B cell (primary cell): ENCODE data around the gene NEUROG3.

Source experiments
- CTCF ChIP-seq: fragments of 200-600 bp; IDR thresholded peaks from one replicate; pipeline ENCODE4 v1.8.0; 2022; ENCODE audit warnings: antibody characterized with exemption, mild to moderate bottlenecking
- EZH2 ChIP-seq: IDR thresholded peaks from 2 replicates; pipeline ENCODE4 v1.6.1; 2012; ENCODE audit warnings: borderline replicate concordance, low read depth, mild to moderate bottlenecking, moderate library complexity, low read length; ENCODE audit not compliant: insufficient read depth, poor library complexity, severe bottlenecking

- TF ChIP-seq CTCF (no peak), EZH2 (no peak)
These were observed 13.7 kb downstream of the NEUROG3 start for GRCh38 chr10:69559525-69559924.
